Hematopoietic multipotent progenitor cell (in vitro differentiated cells): ENCODE results near the gene FIGLA. TPM values are rescaled to one million over a fixed set of nuclear protein-coding genes. Genes with fewer than 3 reads are reported as not detected.
A peak's percentile ranks its signal among the peaks of the same experiment; 100 is the strongest.
"Not testable (repeated sequence)": the region's sequence is repeated elsewhere in the genome, so short reads cannot be mapped to it uniquely, and the experiment has no call there.

Experiments used
- DNase-seq, 3 donors: peaks; one replicate each; pipeline ENCODE4 v3.0.0-alpha.2; 2011 to 2015; ENCODE audit warnings: low read depth in 2 of 3, low spot score in 2 of 3
- total RNA-seq: library from RNA; depleted of rRNA; stranded (reverse); fragments of >200 nt; gene quantifications from one replicate; pipeline ENCODE4 v1.2.3, GENCODE V29; 2012

The FIGLA gene
- total RNA-seq, 1 donor, result not detected

DNA sequence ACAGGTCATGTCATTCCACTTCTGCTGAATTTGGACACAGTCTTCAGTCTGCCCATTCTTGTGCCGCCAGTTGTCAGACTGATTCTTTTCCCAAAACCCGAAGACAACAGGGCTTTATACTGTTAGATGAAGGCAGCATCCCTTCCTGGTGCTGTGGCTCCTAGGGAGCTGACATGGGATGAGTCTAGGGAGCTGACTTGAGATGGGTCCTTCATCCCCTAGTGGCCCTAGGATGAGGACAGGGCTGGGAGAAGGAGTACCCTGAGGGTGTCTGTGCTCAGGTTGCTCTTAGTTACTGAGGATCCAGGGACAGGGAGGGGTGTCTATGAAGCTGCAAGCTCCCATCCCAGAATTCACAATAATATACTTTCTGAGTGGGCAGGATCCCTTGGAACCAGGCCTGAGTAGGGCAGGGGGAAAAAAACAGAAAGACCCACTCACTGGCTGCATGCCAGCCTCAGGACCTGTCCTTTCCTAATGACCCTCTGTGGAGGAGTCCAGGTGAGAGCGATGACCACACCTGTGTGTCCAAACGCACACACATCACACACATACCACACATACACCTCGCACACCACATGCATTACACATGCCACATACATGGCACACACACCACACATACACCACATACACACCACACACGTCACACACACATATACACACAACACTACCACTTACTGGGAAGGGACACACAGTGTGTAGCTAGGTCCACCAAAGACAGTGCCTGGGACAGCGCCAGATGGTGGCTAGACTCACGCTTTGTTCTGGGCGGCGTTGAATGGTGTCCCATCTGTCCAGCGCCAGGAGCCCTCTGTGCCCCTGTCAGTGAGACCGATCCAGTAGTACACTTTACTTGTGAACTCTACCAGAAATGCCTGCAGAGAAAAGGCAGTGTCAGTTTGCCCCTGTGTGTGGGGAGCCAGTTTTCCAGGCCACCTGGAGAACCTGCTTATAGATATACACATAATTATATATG lies 18.8 kb upstream of the FIGLA start:
- no peak for DNase-seq

DNA sequence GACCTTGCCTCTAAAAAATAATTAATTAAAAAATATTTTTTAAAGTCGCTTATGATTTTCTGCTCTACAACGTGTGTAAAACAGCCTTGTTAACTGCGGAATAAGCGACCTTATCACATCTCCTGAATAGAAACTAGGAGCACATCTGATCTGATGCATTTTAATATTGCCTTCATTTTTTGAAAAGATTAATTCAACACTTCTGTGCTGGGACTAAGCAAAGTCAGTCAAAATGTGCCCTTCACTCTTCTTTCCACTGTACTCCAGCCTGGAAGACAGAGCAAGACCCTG lies 17.3 kb upstream of the FIGLA start:
- DNase-seq, result no peak

GRCh38 chr2:70807102-70807827 lies 16.8 kb upstream of the FIGLA start:
- no peak for DNase-seq

GRCh38 chr2:70806620-70807019 lies 16.2 kb upstream of the FIGLA start:
- DNase-seq, result no peak

DNA sequence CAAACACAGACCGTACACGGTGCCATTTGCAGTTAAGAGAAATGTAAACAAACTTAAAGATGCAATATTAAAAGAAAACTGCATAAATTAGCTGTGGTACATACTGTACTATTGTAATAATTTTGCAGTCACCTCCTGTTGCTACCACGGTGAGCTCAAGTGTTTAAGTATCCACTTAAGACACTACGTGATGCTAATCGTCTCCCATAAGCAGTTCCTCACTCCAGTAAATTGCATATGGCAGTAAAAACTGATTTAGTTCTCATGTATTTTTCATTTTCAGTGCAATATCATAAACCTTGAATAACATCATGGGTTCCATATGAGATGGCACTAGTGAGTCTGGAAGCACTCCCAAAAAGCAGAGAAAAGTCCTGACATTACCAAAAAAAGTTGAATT lies 15.6 kb upstream of the FIGLA start:
- DNase-seq, result no peak

DNA sequence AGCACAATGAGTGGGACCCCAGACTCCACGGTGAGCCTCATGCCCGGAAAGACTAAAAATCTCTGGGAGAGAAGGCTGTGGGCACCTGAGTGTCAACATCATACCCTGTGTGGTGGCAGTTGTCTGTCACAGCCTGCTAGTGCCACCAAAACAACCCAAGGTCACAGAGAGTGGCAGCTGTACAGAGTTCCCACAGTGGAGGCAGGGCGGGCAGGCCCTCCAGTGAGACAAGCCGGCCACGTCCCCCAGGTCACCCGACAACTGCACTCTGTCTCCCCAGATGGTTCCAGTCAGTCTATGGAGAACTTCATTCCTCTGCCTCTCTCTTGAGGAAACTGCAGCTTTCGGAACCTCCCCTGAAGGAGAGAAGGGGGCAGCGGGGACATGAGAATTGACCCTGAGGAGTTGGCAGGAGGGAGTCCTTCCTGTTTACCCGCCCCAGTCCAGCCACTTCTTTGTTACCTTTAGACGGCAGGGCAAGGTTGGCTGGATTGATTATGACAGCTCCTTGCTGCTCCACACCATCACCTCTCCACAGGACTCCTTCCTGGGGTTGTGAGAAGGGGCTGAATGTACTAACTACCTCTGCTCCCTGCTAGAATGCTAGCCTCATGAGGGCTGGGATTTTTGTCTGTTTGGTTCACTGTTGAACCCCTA lies 11.3 kb upstream of the FIGLA start:
- DNase-seq, result no peak

- DNase-seq, result no peak
These were observed 9.3 kb upstream of the FIGLA start for GRCh38 chr2:70799706-70800105.

DNA sequence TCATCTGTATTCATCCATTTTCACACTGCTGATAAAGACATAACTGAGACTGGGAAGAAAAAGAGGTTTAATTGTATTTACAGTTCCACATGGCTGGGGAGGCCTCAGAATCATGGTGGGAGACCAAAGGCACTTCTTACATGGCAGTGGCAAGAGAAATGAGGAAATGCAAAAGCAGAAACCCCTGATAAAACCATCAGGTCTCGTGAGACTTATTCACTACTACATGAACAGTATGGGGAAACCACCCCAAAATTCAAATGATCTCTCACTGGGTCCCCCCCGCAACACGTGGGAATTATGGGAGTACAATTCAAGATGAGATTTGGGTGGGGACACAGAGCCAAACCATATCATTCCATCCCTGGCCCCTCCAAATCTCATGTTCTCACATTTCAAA lies 7.6 kb upstream of the FIGLA start:
- DNase-seq, result not testable (repeated sequence)

DNA sequence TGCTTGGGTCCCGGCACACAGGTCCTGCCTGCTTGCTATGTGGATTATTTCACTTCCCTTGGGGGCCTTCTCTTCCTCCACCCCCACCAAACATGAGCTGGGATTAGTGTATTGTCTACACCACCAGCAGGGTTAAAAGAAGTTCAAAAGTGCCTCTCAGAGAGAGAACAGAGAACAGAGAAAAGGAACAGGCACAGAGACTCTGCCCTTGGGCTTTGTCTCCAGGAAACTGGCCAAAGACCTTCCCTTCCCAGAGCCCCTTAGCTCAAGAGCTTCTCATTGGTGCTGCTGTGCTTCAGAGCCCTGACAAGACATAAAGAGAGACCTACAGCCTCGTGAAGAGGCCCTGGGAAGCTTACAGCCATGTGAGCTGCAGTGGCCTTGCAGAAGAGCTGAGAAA lies 7.1 kb upstream of the FIGLA start:
- no peak for DNase-seq

GRCh38 chr2:70796262-70796661 lies 5.8 kb upstream of the FIGLA start:
- no peak for DNase-seq

GRCh38 chr2:70795164-70795995 lies 4.9 kb upstream of the FIGLA start:
- no peak for DNase-seq

- DNase-seq, result no peak
These were observed 3.0 kb upstream of the FIGLA start for GRCh38 chr2:70793450-70793849.

GRCh38 chr2:70789304-70790135 lies 923 bp downstream of the FIGLA start:
- DNase-seq, result peak; percentile 25 to 82 (median 70)

DNA sequence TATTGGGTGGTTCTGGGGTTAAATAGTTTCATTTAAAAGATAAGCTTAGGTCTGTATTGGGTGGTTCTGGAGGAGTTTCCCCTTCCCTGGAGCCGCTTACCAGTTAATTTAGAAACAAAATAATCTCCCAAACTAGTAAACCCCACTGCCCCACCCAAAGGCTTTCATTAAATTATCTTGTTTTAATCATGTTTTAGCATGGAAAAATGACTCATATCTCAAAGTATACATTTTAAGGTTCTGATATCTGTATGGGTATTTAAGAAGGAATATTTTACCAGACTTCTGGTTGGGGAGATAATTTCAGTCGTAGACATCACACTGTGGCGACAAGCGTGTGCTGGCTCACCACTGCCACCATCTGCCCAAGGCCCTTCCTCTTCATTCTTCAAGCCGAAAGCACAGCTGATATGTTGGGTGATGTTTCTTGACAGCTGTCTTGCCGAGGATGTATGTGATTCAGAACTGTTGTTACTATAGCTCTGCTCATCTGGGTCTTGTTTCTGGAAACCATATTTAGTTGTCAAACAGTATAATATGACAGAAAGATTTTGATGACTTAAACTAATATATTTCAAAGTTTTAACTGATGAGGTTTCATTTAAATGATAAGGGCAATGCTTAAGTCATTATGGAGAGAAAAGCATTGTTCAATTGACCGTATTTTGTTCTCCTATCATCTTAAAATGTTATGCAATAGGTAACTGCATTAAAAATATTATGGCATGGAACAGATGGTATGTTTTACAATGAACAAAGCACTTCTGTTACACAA lies 5.1 kb downstream of the FIGLA start:
- DNase-seq, result peak in 2 of 3 donors; percentile 40 to 65

DNA sequence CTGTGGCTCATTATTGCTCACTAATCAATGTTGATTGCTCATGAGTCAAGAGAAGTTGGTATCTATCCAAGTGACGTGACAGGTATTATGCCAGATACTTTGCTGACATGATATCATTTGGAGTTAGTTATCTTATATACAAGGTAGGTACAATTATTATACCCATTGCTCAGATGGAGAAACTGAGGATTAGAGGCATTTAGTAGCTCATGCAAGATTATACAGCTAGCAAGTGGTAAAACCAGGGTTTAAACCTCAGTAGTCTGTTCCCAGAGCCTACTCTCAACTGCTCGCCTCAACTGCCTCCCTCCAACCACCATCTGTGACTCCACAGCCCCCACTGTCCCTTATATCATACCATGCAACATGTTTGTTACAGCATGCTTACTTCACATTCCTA lies 6.1 kb downstream of the FIGLA start:
- no peak for DNase-seq

DNA sequence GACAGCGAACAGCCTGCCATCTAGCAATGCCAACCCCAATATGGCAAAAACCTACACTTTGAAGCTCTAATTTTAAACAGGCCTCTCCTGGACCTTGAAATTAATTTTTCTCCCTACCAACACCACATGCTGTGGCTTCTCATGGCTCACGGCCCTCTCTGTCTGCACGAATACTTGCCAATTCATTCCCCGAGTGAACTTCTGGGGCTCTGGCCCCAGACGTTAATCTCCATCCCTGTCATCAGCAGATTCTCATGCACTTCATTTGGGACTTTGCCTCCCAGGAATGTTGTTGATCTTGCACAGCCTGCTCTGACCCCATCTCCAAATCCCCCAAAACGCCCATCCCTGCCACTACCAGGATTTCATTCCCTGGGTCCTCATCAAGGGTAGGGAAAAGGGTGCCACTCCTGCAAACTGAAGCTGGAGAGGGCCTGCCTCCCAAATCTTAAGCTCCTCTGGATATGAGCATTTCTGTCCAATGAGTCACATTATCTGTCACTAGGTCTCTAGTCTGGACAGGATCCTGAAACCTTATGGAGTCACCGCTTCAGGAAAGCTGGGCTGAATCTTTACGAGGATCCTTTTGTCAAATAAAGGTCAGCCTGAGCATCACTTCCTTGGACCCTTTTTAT lies 10.4 kb downstream of the FIGLA start:
- no peak for DNase-seq

GRCh38 chr2:70779491-70779890 lies 11.0 kb downstream of the FIGLA start:
- DNase-seq, result no peak

GRCh38 chr2:70778676-70779075 lies 11.8 kb downstream of the FIGLA start:
- DNase-seq, result no peak

DNA sequence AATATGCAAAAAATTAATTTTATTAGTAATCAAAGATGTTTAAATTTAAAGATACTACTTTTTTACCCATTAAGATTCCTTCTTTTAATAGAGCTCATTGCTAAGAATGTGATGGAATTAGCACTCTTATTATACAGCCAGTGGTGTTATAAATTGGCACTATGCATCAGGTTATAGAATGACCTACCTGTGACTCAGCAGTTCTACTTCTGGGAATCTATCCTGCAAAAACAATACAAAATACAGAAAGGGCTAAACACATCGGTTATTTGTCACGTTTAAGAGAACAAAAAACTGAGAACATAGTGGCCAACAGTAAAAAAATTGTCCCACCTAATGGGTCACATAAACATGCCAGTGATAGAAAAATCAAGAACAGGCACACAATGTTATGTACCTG lies 13.0 kb downstream of the FIGLA start:
- DNase-seq, result no peak
